HG02678 (cell line): ENCODE results near the gene ARHGAP36.

ENCODE experiments used
- ATAC-seq: cut with Tn5 transposase; IDR thresholded peaks from one replicate; pipeline ENCODE4 v1.9.1; 2021; ENCODE audit warnings: mild to moderate bottlenecking, moderate library complexity; ENCODE audit not compliant: unreplicated experiment

ARHGAP36 gene

GRCh38 chrX:131068945-131069719 is 11.0 kb downstream of the ARHGAP36 start:
- no peak for ATAC-seq

GRCh38 chrX:131072871-131073571 is 14.9 kb downstream of the ARHGAP36 start:
- no peak for ATAC-seq

GRCh38 chrX:131073607-131074006 is 15.5 kb downstream of the ARHGAP36 start:
- ATAC-seq = no peak

- no peak for ATAC-seq
These were observed 23.9 kb downstream of the ARHGAP36 start for GRCh38 chrX:131081772-131082740.

GRCh38 chrX:131083510-131084142 is 25.5 kb downstream of the ARHGAP36 start:
- ATAC-seq = no peak

- no peak for ATAC-seq
These were observed 26.0 kb downstream of the ARHGAP36 start for GRCh38 chrX:131084145-131084544.

- no peak for ATAC-seq
These were observed 78.6 kb downstream of the ARHGAP36 start for GRCh38 chrX:131136776-131137175.

- ATAC-seq = no peak
These were observed 80.9 kb downstream of the ARHGAP36 start for GRCh38 chrX:131139072-131139471.
